Skeletal muscle tissue (tissue), 4 donors: ENCODE data around the gene SHISAL2B. TPM values are rescaled to one million over a fixed set of nuclear protein-coding genes. Genes with fewer than 3 reads are reported as not detected.

Source experiments
- H3K27ac ChIP-seq: one replicate; pipeline ENCODE4 v1.7.0; 2013; ENCODE audit warnings: mild to moderate bottlenecking, low read depth, low read length, inconsistent platforms
- H3K27me3 ChIP-seq, 3 donors: one replicate each; pipeline ENCODE4 v1.7.0; 2013; ENCODE audit warnings: low read length in 3 of 3; ENCODE audit not compliant: control insufficient read depth in 3 of 3, insufficient read depth in 3 of 3
- H3K36me3 ChIP-seq, 3 donors: one replicate each; pipeline ENCODE4 v1.7.0; 2013; ENCODE audit warnings: low read length in 3 of 3; ENCODE audit not compliant: control insufficient read depth in 3 of 3, insufficient read depth in 3 of 3
- H3K4me1 ChIP-seq, 3 donors: one replicate each; pipeline ENCODE4 v1.7.0; 2013; ENCODE audit warnings: low read length in 3 of 3, mild to moderate bottlenecking in 3 of 3; ENCODE audit not compliant: control insufficient read depth in 3 of 3, insufficient read depth in 3 of 3
- H3K4me3 ChIP-seq, 3 donors: one replicate each; pipeline ENCODE4 v1.7.0; 2013; ENCODE audit warnings: low read length in 3 of 3
- H3K9ac ChIP-seq, 3 donors: one replicate each; pipeline ENCODE4 v1.7.0; 2013; ENCODE audit warnings: low read length in 3 of 3, mild to moderate bottlenecking in 3 of 3, moderate library complexity in 2 of 3, low read depth in 1 of 3
- H3K9me3 ChIP-seq, 3 donors: one replicate each; pipeline ENCODE4 v1.7.0; 2013; ENCODE audit warnings: low read length in 3 of 3; ENCODE audit not compliant: control insufficient read depth in 3 of 3
- total RNA-seq: library from RNA; depleted of rRNA; stranded (reverse); fragments of >200 nt; gene quantifications from one replicate; pipeline ENCODE4 v1.2.3, GENCODE V29; 2014
- donor health status: Osteomylitis.

Gene SHISAL2B
- total RNA-seq, 1 donor from 2014 or later: not detected

DNA sequence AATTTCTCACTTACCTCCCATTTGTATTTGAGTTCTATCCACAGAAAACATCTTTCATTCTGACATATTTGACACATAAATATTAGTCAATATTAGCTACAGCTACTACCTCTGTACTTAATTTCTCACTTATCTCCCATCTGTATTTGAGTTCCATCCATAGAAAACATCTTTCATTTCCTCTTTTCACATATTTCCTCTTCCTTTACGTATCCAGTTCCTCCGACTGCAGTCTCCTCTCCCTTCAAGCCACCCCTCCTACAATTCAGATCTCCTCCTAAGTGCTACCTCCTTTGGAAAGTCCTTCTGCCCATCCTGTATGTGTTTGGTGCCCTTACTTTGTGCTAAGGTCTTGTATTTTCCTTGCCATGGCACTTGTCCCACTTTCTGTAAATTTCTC lies 76.6 kb downstream of the SHISAL2B start:
- no peak overlapping the region for H3K27ac ChIP-seq
- H3K36me3 ChIP-seq: peaks cover 0 to 10% (median 0%) of the 10 kb centered on the region in 3 donors
- H3K4me1 ChIP-seq: peaks cover 18 to 45% (median 34%) of the 10 kb centered on the region in 3 donors
- H3K9ac ChIP-seq: peak overlapping the region; percentile 94 to 98 (median 97)
- H3K9me3 ChIP-seq: no peaks in the 10 kb centered on the region
- peak overlapping the region; percentile 92 to 95 (median 95) for H3K4me3 ChIP-seq
- no peaks in the 10 kb centered on the region for H3K27me3 ChIP-seq

Other genes with a start within 250 kb of the SHISAL2B start
- 1.6 TPM for gene RGS7BP, start 184.5 kb upstream of the SHISAL2B start, total RNA-seq
- gene SREK1IP1, start 78.2 kb downstream of the SHISAL2B start, total RNA-seq: 5.7 TPM
- 9.9 TPM for gene CWC27, start 78.4 kb downstream of the SHISAL2B start, total RNA-seq